IPS-NIHi7 (cell line): ENCODE data around the gene MTMR12.
A peak's percentile ranks its signal among the peaks of the same experiment; 100 is the strongest.

ENCODE experiments used
- DNase-seq: peaks from one replicate; pipeline ENCODE4 v3.0.0; 2012; ENCODE audit warnings: mixed read lengths; ENCODE audit errors: extremely low spot score

Gene MTMR12, protein sequence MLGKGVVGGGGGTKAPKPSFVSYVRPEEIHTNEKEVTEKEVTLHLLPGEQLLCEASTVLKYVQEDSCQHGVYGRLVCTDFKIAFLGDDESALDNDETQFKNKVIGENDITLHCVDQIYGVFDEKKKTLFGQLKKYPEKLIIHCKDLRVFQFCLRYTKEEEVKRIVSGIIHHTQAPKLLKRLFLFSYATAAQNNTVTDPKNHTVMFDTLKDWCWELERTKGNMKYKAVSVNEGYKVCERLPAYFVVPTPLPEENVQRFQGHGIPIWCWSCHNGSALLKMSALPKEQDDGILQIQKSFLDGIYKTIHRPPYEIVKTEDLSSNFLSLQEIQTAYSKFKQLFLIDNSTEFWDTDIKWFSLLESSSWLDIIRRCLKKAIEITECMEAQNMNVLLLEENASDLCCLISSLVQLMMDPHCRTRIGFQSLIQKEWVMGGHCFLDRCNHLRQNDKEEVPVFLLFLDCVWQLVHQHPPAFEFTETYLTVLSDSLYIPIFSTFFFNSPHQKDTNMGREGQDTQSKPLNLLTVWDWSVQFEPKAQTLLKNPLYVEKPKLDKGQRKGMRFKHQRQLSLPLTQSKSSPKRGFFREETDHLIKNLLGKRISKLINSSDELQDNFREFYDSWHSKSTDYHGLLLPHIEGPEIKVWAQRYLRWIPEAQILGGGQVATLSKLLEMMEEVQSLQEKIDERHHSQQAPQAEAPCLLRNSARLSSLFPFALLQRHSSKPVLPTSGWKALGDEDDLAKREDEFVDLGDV

GRCh38 chr5:32312595-32313332 is at the start of gene MTMR12:
Gene MTMR12, minus strand, starts transcription at chr5:32312939. Its CDS starts 101 bp downstream, at chr5:32312838.
- peak; percentile 100 for DNase-seq

- DNase-seq: no peak
Measured at GRCh38 chr5:32362527-32362926, 49.8 kb upstream of the MTMR12 start.

GRCh38 chr5:32360906-32361305 is 48.2 kb upstream of the MTMR12 start:
- DNase-seq: no peak

DNA sequence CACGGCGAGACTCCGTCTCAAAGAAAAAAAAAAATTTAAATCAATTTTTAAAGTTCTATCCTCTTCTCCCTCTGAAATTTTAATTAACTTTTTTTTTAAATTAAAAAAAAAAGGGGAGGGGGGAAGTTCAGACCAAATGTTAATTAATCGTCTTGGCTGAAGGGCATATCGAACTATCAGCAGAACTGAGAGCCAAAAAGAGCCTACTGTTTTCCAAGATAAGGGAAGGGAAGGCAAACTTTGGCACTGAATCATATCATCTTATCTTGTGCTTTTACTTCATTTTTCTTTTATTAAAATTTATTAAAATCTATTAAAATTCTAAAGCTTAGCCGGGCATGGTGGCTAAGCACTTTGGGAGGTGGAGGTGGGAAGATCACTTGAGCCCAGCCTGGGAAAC is 45.9 kb upstream of the MTMR12 start:
- DNase-seq: no peak

DNA sequence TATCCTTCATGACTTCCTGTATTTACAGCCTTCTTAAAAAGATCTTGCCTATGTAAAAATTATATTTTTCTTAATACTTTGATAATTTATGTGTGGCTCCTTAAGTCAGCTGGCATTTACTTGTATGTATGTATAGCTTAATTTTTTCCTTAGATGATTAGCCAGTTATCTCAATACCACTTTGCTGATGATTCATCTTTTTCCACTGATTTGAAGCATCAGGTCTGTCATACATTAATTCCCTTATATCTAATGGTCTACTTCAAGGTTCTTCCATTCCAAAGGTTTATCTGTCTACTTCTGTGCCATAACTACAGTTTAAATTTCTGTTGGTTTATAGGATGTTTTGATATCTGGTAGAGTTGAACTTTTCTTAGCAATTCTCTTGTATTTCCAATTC is 44.9 kb upstream of the MTMR12 start:
- DNase-seq: no peak

GRCh38 chr5:32355686-32356085 is 42.9 kb upstream of the MTMR12 start:
- no peak for DNase-seq

GRCh38 chr5:32353420-32353819 is 40.7 kb upstream of the MTMR12 start:
- no peak for DNase-seq

DNA sequence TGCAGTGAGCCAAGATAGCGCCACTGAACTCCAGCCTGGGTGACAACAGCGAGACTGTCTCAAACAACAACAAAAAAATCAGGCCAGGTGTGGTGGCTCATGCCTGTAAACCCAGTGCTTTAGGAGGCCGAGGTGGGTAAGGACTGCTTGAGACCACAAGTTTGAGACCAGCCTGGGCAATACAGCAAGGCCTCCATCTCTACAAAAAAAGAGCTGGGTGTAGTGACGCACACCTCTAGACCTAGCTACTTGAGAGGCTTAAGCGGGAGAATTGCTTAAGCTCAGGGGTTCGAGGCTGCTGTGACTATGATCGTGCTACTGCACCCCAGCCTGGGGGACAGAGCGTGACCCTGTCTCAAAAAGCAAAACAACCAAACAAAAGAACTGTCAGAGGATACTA is 39.9 kb upstream of the MTMR12 start:
- no peak for DNase-seq

DNA sequence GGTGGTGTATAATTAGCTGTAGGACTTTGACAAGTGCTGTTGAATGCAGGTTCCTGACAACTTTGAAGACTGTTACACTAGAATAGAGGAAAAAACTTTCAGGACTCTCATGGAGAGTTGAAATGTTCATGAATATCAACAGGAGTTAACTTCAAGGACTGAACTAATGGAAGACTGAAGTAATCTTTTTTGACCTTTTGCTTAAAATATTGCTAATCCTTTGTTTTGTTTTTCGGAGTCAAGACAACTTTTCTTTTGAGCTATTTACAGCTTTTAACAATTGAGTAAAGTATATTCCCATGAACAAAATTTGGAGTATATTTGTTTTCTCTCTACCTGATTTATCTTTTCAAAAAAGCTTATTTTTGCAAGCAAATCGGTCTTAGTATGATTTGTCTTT is 34.1 kb upstream of the MTMR12 start:
- DNase-seq: no peak

DNA sequence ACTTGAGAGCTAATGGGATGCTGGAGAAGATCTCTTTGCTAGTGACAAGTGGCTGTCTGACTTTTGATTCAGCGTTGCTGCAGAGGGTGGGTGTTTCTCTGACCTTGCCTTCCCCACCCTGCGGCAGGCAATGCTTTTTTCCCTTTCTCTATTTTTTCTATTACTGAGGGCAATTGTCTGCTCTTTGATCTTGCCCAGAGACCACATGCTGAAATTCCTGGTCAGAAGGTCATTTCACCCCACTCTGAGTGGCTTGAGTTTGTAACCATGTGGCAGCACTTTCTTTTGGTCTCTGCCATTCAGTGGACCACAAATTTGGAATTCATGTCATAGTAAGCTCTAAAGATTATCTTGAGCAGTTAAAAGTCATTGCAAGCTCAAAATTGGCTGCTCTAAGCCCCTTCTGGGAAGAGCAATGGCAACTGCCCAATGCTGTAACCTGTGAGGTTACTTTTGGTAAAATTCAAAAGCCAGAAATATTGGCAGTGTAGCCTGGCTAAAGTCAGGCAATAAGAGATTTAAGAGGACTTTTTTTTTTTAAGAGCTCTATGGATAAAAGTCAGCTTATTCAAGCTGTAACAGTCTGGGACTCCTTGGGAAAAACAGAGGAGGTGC is 30.4 kb upstream of the MTMR12 start:
- no peak for DNase-seq

GRCh38 chr5:32342656-32343055 is 29.9 kb upstream of the MTMR12 start:
- DNase-seq: no peak

DNA sequence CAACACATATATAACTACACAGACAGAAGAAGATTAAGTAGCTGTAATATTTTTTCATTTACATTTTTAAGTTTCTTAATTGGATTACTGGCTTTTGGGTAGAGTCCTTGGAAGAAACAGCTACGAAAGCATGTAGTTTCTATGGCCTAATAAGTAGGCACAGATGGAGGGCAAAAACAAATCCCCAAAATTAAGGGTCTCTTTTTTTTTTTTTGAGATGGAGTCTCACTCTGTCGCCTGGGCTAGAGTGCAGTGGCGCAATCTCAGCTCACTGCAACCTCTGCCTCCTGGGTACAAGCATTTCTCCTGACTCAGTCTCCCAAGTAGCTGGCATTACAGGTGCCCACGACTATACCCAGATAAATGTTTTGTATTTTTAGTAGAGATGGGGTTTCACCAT is 27.1 kb upstream of the MTMR12 start:
- DNase-seq: no peak

DNA sequence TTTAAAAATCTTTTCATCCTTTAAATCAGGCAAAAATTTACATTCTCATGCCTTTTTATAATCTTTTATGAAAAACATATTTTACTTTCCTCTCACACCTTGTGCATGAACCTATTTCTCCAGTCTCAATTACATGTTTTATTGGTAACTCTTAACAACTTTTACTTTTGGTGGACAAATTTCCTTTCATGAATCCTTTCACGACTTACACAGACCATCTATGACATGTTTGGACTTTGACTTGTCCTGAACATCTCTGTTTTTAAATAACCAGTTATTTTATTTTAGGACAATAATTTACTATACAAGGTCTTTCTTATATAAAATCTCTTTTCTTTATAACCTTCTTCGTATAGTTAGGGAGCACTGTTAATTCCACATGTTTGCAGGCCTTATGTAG is 26.5 kb upstream of the MTMR12 start:
- no peak for DNase-seq

- no peak for DNase-seq
Measured at GRCh38 chr5:32332966-32333365, 20.2 kb upstream of the MTMR12 start.

DNA sequence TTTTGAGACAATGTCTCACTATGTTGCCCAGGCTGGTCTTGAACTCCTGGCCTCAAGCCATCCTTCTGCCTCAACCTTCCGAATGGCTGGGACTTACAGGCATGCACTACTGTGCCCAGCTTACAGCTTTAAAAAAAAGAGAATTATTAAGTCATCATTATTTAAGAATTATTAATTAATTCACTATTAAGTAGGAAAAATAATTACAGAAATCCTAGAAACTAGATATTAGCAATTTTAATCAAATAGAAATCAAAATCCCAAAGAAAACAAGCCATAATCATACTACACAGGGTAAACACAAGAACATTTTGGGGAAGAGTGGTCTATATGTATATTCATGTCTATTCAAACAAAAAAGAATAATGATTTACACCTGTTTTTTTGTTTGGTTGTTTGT is 19.6 kb upstream of the MTMR12 start:
- DNase-seq: no peak

- DNase-seq: no peak
Measured at GRCh38 chr5:32331935-32332274, 19.2 kb upstream of the MTMR12 start.

- no peak for DNase-seq
Measured at GRCh38 chr5:32331217-32331934, 18.6 kb upstream of the MTMR12 start.

DNA sequence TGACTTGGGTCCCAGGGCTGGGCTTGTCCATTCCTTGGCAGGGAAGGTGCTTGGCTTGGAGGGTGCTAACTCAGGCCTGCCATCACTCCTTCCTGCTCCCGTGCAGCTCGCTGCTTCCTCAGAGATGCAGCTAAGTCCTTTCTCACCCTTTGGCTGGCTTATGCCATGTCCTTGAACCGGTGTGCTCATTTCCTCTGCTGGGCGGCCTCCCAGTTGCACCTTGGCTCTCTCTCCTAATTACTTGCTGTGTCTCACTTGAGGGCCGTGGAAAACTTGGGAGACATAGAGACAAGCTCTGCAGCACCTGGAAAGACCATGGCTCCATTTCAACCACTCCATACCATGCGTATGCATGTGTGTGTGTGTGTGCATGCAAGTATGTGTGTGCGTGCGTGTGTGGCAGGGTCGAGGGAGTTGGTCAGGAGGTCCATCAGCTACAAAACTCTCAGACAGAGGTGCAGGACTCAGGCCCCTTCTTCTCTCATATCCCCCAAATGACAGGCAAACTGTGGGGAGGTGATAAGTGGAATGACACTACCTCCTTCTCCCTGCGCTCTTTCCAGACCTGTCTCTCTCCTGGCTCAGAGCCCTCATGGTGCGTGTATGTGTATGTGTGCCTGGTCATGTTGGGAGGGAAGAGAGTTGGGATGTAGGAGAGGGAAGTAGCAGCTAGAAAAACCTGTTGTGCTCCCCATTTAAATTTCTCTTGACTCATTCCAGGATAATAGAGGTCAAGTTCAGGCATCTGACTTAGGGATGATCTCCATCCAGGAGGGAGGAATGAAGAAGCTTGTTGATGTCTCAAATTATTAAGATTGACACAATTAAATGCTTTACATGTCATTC is 17.6 kb upstream of the MTMR12 start:
- DNase-seq: no peak

GRCh38 chr5:32329395-32329834 is 16.7 kb upstream of the MTMR12 start:
- DNase-seq: peak; percentile 88

GRCh38 chr5:32326216-32326772 is 13.6 kb upstream of the MTMR12 start:
- DNase-seq: no peak
